ENCODE measurements around the gene ZNF652.
"Not testable (repeated sequence)": the region's sequence is repeated elsewhere in the genome, so short reads cannot be mapped to it uniquely, and the experiment has no call there.

DNA sequence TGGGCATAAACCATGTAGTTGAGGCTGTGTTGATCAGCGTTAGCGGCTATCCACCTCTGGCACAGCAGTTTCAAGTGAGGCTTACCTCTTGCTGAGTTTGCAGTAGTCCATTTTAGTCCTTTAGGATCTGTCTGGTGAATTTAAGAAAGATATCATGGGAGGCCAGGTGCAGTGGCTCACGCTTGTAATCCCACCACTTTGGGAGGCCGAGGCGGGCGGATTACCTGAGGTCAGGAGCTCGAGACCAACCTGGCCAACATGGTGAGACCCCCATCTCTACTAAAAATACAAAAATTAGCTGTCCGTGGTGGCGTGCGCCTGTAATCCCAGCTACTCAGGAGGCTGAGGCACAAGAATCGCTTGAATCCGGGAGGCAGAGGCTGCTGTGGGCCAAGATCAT lies 86.1 kb downstream of the ZNF652 start:
- TF ChIP-seq HDGF (IDR thresholded peaks at IDR 0.05; ENCODE audit: borderline replicate concordance); FOXA1 (IDR thresholded peaks at IDR 0.05); TARDBP (IDR thresholded peaks at IDR 0.05); ZNF384 (IDR thresholded peaks at IDR 0.05); BHLHE40 (IDR thresholded peaks at IDR 0.05; ENCODE audit: borderline replicate concordance); SP1 (IDR thresholded peaks at IDR 0.05); ELF4 (IDR thresholded peaks at IDR 0.05); LEF1 (IDR thresholded peaks at IDR 0.05; ENCODE audit: borderline replicate concordance); FOXK2 (IDR thresholded peaks at IDR 0.05); FOXM1 (IDR thresholded peaks at IDR 0.05; ENCODE audit: borderline replicate concordance); ARNT (IDR thresholded peaks at IDR 0.05); L3MBTL2 (conservative IDR thresholded peaks at IDR 0.05); SUZ12 (IDR thresholded peaks at IDR 0.05): not testable (repeated sequence)
- TF ChIP-seq, protein P1, sequence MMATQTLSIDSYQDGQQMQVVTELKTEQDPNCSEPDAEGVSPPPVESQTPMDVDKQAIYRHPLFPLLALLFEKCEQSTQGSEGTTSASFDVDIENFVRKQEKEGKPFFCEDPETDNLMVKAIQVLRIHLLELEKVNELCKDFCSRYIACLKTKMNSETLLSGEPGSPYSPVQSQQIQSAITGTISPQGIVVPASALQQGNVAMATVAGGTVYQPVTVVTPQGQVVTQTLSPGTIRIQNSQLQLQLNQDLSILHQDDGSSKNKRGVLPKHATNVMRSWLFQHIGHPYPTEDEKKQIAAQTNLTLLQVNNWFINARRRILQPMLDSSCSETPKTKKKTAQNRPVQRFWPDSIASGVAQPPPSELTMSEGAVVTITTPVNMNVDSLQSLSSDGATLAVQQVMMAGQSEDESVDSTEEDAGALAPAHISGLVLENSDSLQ (IDR thresholded peaks at IDR 0.05): not testable (repeated sequence)
